K562 (cell line): ENCODE data around the gene ASGR2. TPM values are rescaled to one million over a fixed set of nuclear protein-coding genes. Genes with fewer than 3 reads are reported as not detected.

Experiments
- CREM ChIP-seq: IDR thresholded peaks from 2 replicates; pipeline ENCODE4 v1.6.1; 2014; ENCODE audit warnings: antibody characterized with exemption, low read depth
- E2F6 ChIP-seq, 2 experiments: IDR thresholded peaks; 2 replicates each; pipeline ENCODE4 v1.6.1; 2011; ENCODE audit warnings: borderline replicate concordance in 1 of 2, control low read depth in 1 of 2, low read depth in 1 of 2, low read length in 1 of 2, mild to moderate bottlenecking in 1 of 2, mixed read lengths in 1 of 2, moderate library complexity in 1 of 2; ENCODE audit not compliant: insufficient read depth in 1 of 2, insufficient read length in 1 of 2, poor library complexity in 1 of 2, severe bottlenecking in 1 of 2; ENCODE audit errors: extremely low read depth in 1 of 2
- E2F8 ChIP-seq: fragments of 450-650 bp; IDR thresholded peaks from 2 replicates; pipeline ENCODE4 v1.7.1; 2018; ENCODE audit warnings: mild to moderate bottlenecking, low read depth; ENCODE audit not compliant: partially characterized antibody
- EP400 ChIP-seq: fragments of 450-650 bp; IDR thresholded peaks from 2 replicates; pipeline ENCODE4 v1.6.1; 2017; ENCODE audit warnings: antibody characterized with exemption, mild to moderate bottlenecking, moderate library complexity
- L3MBTL2 ChIP-seq: fragments of 450-650 bp; IDR thresholded peaks from 2 replicates; pipeline ENCODE4 v1.6.1; 2016; ENCODE audit warnings: mild to moderate bottlenecking, moderate library complexity
- TFAP4 ChIP-seq: sonication (generic); formaldehyde crosslinking; IDR thresholded peaks from 2 replicates; pipeline ENCODE4 v1.8.0; 2022; ENCODE audit warnings: missing genetic modification reagents, mild to moderate bottlenecking, moderate library complexity, borderline replicate concordance
- USF1 ChIP-seq: sonication (generic); formaldehyde crosslinking; IDR thresholded peaks from 2 replicates; pipeline ENCODE4 v1.9.0; 2022; ENCODE audit warnings: mild to moderate bottlenecking, missing genetic modification reagents
- VEZF1 ChIP-seq: fragments of 200-800 bp; sonication (Bioruptor generic); IDR thresholded peaks from 2 replicates; pipeline ENCODE4 v1.6.1; 2017; ENCODE audit warnings: missing genetic modification characterization, missing compliant biosample characterization
- polyA plus RNA-seq, 8 experiments: library from polyadenylated mRNA; depleted of rRNA in 4 of 8; stranded (reverse) in 5 of 8; unstranded in 3 of 8; fragments of >200 nt; fragmentation: Nextera tagmentation in 2 of 8; fragmentation: Illumina TruSeq in 1 of 8; extraction: Ambion mirVana in 2 of 8; extraction: Trizol in 1 of 8; gene quantifications; 2 replicates each; pipeline versions ENCODE4 v1.2.1 to v1.2.3, GENCODE V29; 2011 to 2014; ENCODE audit warnings: inconsistent platforms in 1 of 8, missing spikeins in 1 of 8
- total RNA-seq, 7 experiments: library from RNA; depleted of rRNA in 6 of 7; stranded (reverse); fragments of >200 nt in 6 of 7; fragmentation: Illumina TruSeq in 2 of 7; extraction: Trizol in 2 of 7; gene quantifications; 2 replicates each; pipeline versions ENCODE4 v1.2.1 to v1.2.3, GENCODE V29; 2011 to 2021; ENCODE audit warnings: low replicate concordance in 1 of 7

ASGR2 gene
- total and polyA plus RNA-seq, 9 of the 15 experiments (the other 6 are each of a cell fraction or from before 2014, with no cell fraction given): not detected

- TF ChIP-seq E2F6 (IDR thresholded peaks at IDR 0.05; ENCODE audit: borderline replicate concordance in 1 of 2, extremely low read depth in 1 of 2, insufficient read depth in 1 of 2, insufficient read length in 1 of 2, low read depth in 1 of 2, low read length in 1 of 2, poor library complexity in 1 of 2, severe bottlenecking in 1 of 2) (peak in 1 of 2 experiments; percentile 48), EP400 (no peak), VEZF1 (CRISPR knock-in tag) (peak; percentile 66), E2F8 (no peak), USF1 (CRISPR knock-in tag) (peak; percentile 76), L3MBTL2 (peak; percentile 56; the same call in 1 of the 2 replicates), CREM (peak; percentile 31; the same call in 1 of the 2 replicates), TFAP4 (CRISPR knock-in tag) (peak; percentile 38; the same call in 1 of the 2 replicates)
These were observed 41.8 kb upstream of the ASGR2 start (continued) for GRCh38 chr17:7156342-7156940.
